Epithelial cell of esophagus (primary cell): ENCODE measurements around the gene AMN.

Experiments
- DNase-seq: peaks from one replicate; pipeline ENCODE4 v3.0.0; 2010; ENCODE audit warnings: low read depth
- H3K4me3 ChIP-seq: 2 replicates; pipeline ENCODE4 v1.5.1; 2011; ENCODE audit warnings: mild to moderate bottlenecking, low read length, control low read depth
- TF ChIP-seq, protein P1 (sequence below): IDR thresholded peaks from 2 replicates; pipeline ENCODE4 v1.5.1; 2011; ENCODE audit warnings: low read depth, mild to moderate bottlenecking, low read length, control low read depth, inconsistent platforms; ENCODE audit not compliant: insufficient read depth; ENCODE audit errors: missing control alignments

Gene AMN

DNA sequence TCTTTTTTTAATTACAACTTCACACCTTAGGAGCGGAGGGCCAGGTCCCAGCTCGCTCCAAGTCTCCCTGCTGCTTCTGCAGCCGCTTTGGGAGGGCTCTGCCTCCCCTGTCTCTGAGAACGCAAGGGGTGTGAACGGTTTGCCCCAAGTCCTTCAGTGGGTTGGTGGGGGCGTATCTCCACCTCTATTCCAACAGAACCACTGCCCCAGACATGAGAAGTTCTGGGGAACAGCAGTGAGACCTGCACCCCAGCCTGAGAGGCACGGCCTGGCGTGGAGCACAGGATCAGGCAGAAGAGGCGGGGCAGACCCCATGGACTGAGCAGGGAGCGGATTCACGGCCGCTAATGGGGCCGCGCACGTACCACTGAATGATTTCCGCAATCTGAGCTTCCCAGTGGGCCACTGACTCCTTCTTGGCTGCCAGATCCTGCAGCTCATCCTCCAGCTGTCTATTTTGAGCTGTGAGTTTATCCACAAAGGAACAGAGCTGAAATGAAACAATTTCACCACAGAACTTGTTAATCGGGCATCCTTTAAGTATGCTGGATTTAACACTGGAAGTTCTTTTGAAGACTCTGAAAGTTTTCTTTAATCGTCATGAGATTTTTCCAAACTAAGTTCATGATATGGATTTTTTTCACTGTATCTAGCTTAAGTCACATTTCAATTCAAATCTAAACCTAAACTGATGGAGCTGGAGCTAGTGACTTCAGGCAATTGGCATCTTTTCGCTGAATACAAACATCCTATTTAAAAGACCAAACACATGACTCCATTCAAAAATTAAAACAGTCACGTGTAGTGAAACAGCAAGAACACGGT is 44.4 kb downstream of the AMN start:
- H3K4me3 ChIP-seq: no peak overlapping the region
- TF ChIP-seq, protein P1, sequence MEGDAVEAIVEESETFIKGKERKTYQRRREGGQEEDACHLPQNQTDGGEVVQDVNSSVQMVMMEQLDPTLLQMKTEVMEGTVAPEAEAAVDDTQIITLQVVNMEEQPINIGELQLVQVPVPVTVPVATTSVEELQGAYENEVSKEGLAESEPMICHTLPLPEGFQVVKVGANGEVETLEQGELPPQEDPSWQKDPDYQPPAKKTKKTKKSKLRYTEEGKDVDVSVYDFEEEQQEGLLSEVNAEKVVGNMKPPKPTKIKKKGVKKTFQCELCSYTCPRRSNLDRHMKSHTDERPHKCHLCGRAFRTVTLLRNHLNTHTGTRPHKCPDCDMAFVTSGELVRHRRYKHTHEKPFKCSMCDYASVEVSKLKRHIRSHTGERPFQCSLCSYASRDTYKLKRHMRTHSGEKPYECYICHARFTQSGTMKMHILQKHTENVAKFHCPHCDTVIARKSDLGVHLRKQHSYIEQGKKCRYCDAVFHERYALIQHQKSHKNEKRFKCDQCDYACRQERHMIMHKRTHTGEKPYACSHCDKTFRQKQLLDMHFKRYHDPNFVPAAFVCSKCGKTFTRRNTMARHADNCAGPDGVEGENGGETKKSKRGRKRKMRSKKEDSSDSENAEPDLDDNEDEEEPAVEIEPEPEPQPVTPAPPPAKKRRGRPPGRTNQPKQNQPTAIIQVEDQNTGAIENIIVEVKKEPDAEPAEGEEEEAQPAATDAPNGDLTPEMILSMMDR: no peak
- no peak for DNase-seq

DNA sequence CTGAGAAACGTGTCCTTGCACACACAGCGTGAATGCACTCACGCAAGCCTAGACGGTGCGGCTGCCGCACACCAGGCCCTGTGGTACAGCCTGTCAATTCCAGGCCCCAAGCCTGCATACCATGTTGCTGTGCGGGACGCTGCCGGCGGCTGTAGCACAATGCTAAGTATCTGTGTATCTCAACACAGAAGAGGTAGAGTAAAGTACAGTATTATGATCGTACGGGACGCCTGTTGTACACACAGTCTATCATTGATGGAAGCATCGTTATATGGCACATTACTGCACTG is 45.0 kb downstream of the AMN start:
- TF ChIP-seq, protein P1: no peak
- H3K4me3 ChIP-seq: no peak overlapping the region
- no peak for DNase-seq

DNA sequence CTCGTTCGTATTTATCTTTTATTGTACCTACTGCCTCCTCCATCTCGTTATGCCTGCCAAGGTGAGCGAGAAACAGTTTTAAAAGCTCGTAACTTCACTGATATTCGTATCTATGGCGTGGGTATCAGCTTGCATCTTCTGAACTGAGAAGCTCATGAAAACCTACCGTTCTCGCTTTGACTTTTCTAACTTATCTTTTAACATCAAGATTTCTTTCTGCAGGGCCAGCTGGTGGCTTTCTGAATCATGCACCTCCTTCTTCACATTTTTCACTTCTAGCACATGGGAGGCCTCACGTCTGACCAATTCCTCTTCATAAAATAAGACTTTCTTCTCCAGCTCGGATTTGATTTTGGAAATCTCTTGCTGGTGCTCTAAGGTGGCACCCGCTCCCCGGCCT is 45.8 kb downstream of the AMN start:
- TF ChIP-seq, protein P1: no peak
- no peak for DNase-seq
- H3K4me3 ChIP-seq: no peak overlapping the region

DNA sequence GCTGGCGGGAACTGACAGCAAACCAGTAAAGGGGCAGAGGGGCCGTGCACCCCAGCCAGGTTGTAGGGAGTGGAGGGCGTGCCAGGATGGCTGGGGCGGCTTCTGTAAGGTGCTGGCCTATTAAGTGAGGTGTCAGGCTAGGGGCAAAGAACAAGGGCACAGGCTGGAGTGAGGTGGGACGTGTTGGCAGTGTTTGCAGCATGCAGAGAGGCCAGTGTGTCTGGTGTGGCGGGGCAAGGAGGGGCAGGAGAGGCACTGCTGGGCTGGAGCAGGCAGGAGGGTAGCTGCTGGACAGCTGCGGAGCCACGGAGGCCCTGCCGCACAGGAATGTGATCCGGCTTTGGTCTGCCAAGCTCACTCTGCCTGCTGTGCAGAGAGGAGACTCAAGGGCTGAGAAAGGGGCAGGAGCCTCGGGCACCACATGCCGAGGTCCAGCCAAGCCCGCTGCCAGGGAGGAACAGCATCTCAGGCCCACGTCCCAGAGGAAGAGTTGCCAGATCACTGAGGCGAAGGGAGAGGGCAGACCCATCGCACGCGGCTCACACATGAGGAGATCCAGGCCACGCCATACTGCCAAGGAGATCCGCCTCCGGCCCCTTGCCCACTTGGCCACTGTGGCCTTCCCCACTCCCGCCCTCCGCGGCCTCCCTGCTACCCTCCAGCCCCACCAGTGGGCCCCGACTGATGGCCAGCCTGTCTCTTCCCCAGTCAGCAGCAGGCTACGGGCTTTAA is 46.8 kb downstream of the AMN start:
- TF ChIP-seq, protein P1: no peak
- DNase-seq: no peak
- H3K4me3 ChIP-seq: no peak overlapping the region

DNA sequence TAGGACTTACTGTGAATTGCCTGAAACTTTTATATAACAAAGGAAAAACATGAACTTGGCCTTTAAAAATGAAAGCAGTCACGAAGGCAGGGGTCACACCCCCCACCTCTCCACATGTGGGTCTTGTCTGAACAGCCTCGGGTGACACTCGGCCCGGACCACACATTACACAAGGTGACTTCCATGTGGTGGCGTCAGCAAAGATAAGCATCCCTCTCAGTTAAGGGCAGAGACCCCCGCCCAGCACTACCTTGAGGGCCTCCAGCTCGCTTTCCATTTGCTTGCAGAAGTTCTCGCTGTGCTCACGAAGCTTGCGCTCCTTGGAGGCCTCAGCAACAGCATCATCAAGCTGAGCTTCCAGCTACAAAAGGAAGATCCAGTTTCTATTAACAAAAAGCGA is 47.4 kb downstream of the AMN start:
- DNase-seq: no peak
- TF ChIP-seq, protein P1: no peak
- H3K4me3 ChIP-seq: no peak overlapping the region

DNA sequence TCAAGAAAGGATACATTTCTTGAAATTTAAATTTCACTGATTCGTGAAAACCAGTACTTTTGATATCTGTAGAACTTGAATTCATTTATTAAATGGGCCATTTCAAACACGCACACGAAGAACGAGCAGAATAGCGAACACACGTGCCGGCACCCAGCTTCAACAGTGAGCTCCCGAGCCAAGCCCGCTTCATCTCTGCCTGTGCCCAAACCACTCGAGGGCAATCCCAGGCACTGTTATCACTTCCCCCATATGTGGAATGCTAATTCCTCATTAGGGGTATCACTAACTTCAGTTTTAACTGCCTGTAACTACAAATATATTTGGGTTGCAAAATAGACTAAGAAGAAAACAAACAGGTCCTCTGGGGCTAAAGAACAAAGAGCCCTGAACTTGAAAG is 48.0 kb downstream of the AMN start:
- H3K4me3 ChIP-seq: no peak overlapping the region
- DNase-seq: no peak
- TF ChIP-seq, protein P1: no peak

DNA sequence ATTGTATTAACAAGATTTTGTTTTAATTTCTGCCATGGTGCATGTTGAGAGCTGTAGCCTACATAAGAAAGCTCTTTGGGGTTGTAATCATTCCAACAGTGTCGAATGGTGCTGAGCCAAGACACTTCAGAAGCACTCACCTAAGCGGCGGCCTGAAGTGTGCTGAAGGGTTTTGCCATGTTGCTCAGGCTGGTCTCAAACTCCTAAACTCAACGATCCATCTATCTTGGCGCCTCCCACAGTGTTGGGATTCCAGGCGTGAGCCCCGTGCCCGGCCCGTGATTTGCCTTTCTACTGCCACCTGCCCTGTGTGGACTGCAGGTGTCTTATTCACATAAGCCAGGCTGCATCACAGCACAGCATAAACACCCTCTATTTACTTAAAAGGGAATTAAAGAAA is 48.9 kb downstream of the AMN start:
- no peak for DNase-seq
- TF ChIP-seq, protein P1: no peak
- H3K4me3 ChIP-seq: no peak overlapping the region
